Measurements from ENCODE around the gene GRAP.

The GRAP gene

GRCh38 chr17:19001907-19002590 lies 44.7 kb downstream of the GRAP start:
- DNase-seq, result no peak

GRCh38 chr17:19000531-19001325 lies 46.0 kb downstream of the GRAP start:
- peak; percentile 47 for DNase-seq

- DNase-seq, result no peak
Observed at GRCh38 chr17:18999911-19000310, 46.8 kb downstream of the GRAP start.

- DNase-seq, result no peak
Observed at GRCh38 chr17:18999394-18999793, 47.4 kb downstream of the GRAP start.

GRCh38 chr17:18997650-18998196 lies 49.0 kb downstream of the GRAP start:
- DNase-seq, result no peak

- DNase-seq, result no peak
Observed at GRCh38 chr17:18996458-18996857, 50.3 kb downstream of the GRAP start.

GRCh38 chr17:18995220-18995619 lies 51.5 kb downstream of the GRAP start:
- no peak for DNase-seq

- no peak for DNase-seq
Observed at GRCh38 chr17:18994631-18995030, 52.1 kb downstream of the GRAP start.

- peak; percentile 19 for DNase-seq
Observed at GRCh38 chr17:18993905-18994526, 52.7 kb downstream of the GRAP start.

- DNase-seq, result no peak
Observed at GRCh38 chr17:18992454-18993130, 54.2 kb downstream of the GRAP start.

- no peak for DNase-seq
Observed at GRCh38 chr17:18991531-18992315, 55.0 kb downstream of the GRAP start.

GRCh38 chr17:18990331-18990730 lies 56.4 kb downstream of the GRAP start:
- no peak for DNase-seq

GRCh38 chr17:18988546-18989173 lies 58.1 kb downstream of the GRAP start:
- DNase-seq, result no peak

GRCh38 chr17:18987862-18988545 lies 58.8 kb downstream of the GRAP start:
- no peak for DNase-seq

GRCh38 chr17:18987230-18987610 lies 59.5 kb downstream of the GRAP start:
- DNase-seq, result no peak

GRCh38 chr17:18986541-18987229 lies 60.1 kb downstream of the GRAP start:
- DNase-seq, result no peak

GRCh38 chr17:18985475-18985874 lies 61.3 kb downstream of the GRAP start:
- no peak for DNase-seq

GRCh38 chr17:18984273-18985114 lies 62.3 kb downstream of the GRAP start:
- no peak for DNase-seq

- peak; percentile 81 for DNase-seq
Observed at GRCh38 chr17:18981642-18982424, 64.9 kb downstream of the GRAP start.
